GF-D8 (cell line): ENCODE data around the gene ARHGDIB.

Experiments used
- DNase-seq: peaks from one replicate; lab custom pipeline; 2025; lab: John Stamatoyannopoulos, UW

The ARHGDIB gene

DNA sequence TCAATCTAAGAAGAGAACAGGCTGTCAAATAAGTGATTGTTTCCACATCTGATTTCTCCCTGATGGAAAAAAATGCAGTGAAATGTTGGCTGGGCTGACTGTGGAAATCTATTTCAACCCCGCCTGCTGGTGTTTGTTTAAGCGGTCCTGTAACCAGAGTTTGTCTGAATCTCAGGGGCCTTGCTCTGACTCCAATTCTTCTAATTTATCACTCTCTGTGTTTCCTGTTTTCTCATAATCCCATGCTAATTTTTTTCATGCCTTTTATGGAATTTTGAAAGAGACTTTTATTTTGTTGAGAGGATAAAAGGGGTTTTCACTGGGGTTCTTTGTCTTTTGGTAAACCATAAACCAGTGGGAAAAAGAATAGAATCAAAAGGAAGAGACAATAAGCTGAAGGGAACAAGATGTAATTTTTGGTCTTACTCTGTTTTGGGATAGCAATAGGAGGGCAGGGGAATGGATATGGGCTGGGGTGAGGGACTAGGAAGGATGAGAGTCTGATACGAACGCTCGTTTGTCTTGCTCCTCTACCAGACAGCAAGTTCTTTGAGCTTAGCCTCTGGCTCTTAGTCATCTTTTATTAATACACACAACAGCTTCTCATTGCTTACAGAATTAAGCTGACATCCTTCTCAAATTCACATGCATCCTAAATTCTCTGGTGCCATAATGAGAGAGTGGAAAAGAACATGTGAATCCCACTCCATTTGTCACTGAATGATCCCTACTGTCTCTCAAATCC lies 67.7 kb downstream of the ARHGDIB start:
- no peak for DNase-seq

DNA sequence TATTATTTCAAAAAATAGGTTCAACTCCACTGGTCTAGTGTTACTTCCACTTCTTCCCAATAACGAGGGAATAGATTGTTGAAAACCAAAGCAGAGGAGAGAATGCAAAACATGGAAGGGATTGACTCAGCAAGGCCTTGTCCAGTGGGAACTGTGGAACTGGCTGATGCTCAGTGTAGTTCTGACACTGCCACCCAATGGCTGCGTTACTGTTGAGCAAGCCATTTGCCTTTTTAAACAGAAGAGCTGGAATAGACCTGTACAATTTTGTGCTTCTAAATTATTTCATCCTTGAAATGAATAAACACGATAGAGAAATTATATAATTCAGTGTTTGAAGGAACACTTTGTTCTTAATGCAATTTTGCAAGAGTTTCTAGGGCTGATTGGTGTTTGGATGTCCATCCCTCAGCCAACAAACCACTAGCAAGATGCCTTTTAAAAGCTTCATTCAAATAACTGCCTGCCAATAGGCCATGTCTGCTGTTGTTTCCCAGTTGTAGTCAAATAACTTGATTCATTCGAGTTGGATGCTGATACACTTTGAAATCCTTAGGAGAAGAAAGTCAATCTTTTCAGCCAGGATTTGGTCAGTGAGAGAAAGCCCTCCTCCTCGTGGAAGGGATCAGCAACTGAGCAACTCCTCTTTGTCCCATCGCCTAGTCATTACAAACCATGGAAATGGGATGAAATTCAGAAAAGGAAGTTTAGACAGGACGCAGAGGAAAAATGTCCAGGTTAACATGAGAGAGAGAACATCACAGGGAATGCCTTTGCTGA lies 68.5 kb downstream of the ARHGDIB start:
- DNase-seq = no peak
